RKO (cell line): Measurements from ENCODE around the gene TMEM209.

Experiments
- DNase-seq: peaks from one replicate; pipeline ENCODE4 v3.0.0-alpha.2; 2016; ENCODE audit warnings: low spot score

Gene TMEM209

GRCh38 chr7:130143986-130144311 lies 61.3 kb downstream of the TMEM209 start:
- no peak for DNase-seq

- DNase-seq, result no peak
These were observed 61.9 kb downstream of the TMEM209 start for GRCh38 chr7:130143334-130143732.

GRCh38 chr7:130142654-130143333 lies 62.4 kb downstream of the TMEM209 start:
- no peak for DNase-seq

- DNase-seq, result no peak
These were observed 63.1 kb downstream of the TMEM209 start for GRCh38 chr7:130141884-130142653.

GRCh38 chr7:130141161-130141883 lies 63.9 kb downstream of the TMEM209 start:
- no peak for DNase-seq

GRCh38 chr7:130140551-130141160 lies 64.5 kb downstream of the TMEM209 start:
- no peak for DNase-seq

- DNase-seq, result no peak
These were observed 65.8 kb downstream of the TMEM209 start for GRCh38 chr7:130139193-130139960.

- DNase-seq, result no peak
These were observed 68.0 kb downstream of the TMEM209 start for GRCh38 chr7:130137207-130137606.

- DNase-seq, result no peak
These were observed 68.5 kb downstream of the TMEM209 start for GRCh38 chr7:130136579-130137167.

- DNase-seq, result no peak
These were observed 69.7 kb downstream of the TMEM209 start for GRCh38 chr7:130135208-130136205.

GRCh38 chr7:130134726-130135125 lies 70.5 kb downstream of the TMEM209 start:
- DNase-seq, result no peak

GRCh38 chr7:130134106-130134636 lies 71.0 kb downstream of the TMEM209 start:
- no peak for DNase-seq

- no peak for DNase-seq
These were observed 72.0 kb downstream of the TMEM209 start for GRCh38 chr7:130133029-130133782.

GRCh38 chr7:130131964-130132875 lies 73.0 kb downstream of the TMEM209 start:
- DNase-seq, result no peak

GRCh38 chr7:130131191-130131834 lies 73.9 kb downstream of the TMEM209 start:
- no peak for DNase-seq

- no peak for DNase-seq
These were observed 76.2 kb downstream of the TMEM209 start for GRCh38 chr7:130129011-130129411.

- DNase-seq, result no peak
These were observed 77.3 kb downstream of the TMEM209 start for GRCh38 chr7:130127821-130128317.
